K562 (cell line): Measurements from ENCODE around the gene C11orf54. TPM values are rescaled to one million over a fixed set of nuclear protein-coding genes. Genes with fewer than 3 reads are reported as not detected.
A peak's percentile ranks its signal among the peaks of the same experiment; 100 is the strongest.

ENCODE experiments used
- ARID2 ChIP-seq: fragments of 450-650 bp; IDR thresholded peaks from 2 replicates; pipeline ENCODE4 v1.6.1; 2017; ENCODE audit warnings: antibody characterized with exemption, mild to moderate bottlenecking
- CHD2 ChIP-seq: IDR thresholded peaks from 2 replicates; pipeline ENCODE4 v1.6.1; 2011; ENCODE audit warnings: low read depth, low read length
- HMGXB4 ChIP-seq: sonication (generic); formaldehyde crosslinking; IDR thresholded peaks from 2 replicates; pipeline ENCODE4 v1.8.1; 2023; ENCODE audit warnings: mild to moderate bottlenecking, missing genetic modification reagents
- HNRNPUL1 ChIP-seq: fragments of 200-400 bp; formaldehyde crosslinking; IDR thresholded peaks from 2 replicates; pipeline ENCODE4 v1.6.1; 2017; ENCODE audit warnings: low read length
- NCOA2 ChIP-seq, 2 experiments: fragments of 450-650 bp; IDR thresholded peaks; 2 replicates each; pipeline ENCODE4 v1.6.1; 2018; ENCODE audit warnings: mild to moderate bottlenecking in 2 of 2, moderate library complexity in 1 of 2; ENCODE audit not compliant: partially characterized antibody in 2 of 2
- POLR2B ChIP-seq: fragments of 450-650 bp; IDR thresholded peaks from 2 replicates; pipeline ENCODE4 v1.6.1; 2018; ENCODE audit warnings: low read depth; ENCODE audit not compliant: partially characterized antibody
- SUPT5H ChIP-seq: fragments of 450-650 bp; IDR thresholded peaks from 2 replicates; pipeline ENCODE4 v1.6.1; 2016
- ZNF239 ChIP-seq: fragments of 250-450 bp; sonication (Bioruptor Pico); IDR thresholded peaks from 2 replicates; pipeline ENCODE4 v1.4.0; 2020; ENCODE audit warnings: mild to moderate bottlenecking
- polyA plus RNA-seq, 8 experiments: library from polyadenylated mRNA; depleted of rRNA in 4 of 8; stranded (reverse) in 5 of 8; unstranded in 3 of 8; fragments of >200 nt; fragmentation: Nextera tagmentation in 2 of 8; fragmentation: Illumina TruSeq in 1 of 8; extraction: Ambion mirVana in 2 of 8; extraction: Trizol in 1 of 8; gene quantifications; 2 replicates each; pipeline versions ENCODE4 v1.2.1 to v1.2.3, GENCODE V29; 2011 to 2014; ENCODE audit warnings: inconsistent platforms in 1 of 8, missing spikeins in 1 of 8
- total RNA-seq, 7 experiments: library from RNA; depleted of rRNA in 6 of 7; stranded (reverse); fragments of >200 nt in 6 of 7; fragmentation: Illumina TruSeq in 2 of 7; extraction: Trizol in 2 of 7; gene quantifications; 2 replicates each; pipeline versions ENCODE4 v1.2.1 to v1.2.3, GENCODE V29; 2011 to 2021; ENCODE audit warnings: low replicate concordance in 1 of 7
- TF ChIP-seq, protein P1 (sequence below): fragments of 250-450 bp; sonication (Bioruptor Pico); IDR thresholded peaks from 2 replicates; pipeline ENCODE4 v1.5.0; 2021; ENCODE audit warnings: mild to moderate bottlenecking, borderline replicate concordance

The C11orf54 gene
- total and polyA plus RNA-seq, 9 of the 15 experiments (the other 6 are each of a cell fraction or from before 2014, with no cell fraction given) = 13.4 to 33.0 (median 23.1) TPM

DNA sequence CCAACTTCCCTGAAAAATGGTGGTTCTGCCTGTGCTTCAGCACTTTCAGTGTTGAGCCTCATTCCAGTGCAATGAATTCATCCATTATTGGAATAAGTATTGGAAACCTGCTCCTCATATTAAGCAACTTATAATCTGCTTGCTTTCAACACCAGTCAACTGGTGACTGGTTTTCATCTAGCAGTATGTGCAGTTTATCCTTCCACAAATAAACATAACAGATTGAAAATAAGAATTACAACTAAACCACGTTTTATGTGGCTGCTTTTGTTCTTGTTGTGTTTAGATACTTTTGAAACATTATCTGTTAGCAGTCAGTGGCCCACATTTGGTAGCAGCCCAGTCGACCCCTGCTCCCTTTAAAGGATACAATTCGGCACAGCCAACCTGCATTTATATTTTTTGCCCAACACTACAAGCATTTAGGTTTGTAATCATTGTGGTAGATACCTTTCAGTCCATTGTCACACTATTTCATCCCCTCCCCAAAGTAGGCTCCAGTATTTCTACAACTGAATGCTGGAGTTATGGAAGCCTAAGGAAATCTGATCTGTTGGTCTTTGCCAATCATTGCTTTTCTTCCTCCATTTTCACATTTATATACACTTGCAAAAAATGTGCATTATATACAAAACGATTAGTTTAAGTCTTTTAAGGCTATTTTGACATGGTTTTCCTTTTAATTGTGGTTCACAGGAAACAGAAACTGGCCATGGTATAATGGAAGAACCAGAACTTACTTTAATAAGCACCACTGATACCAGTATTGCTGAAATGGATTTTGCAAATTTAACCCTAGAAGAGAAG, 13.3 kb upstream of the C11orf54 start (continued):
- TF ChIP-seq ARID2 (no peak), POLR2B (peak; percentile 16), HNRNPUL1 (no peak), NCOA2 (IDR thresholded peaks at IDR 0.05; ENCODE audit: partially characterized antibody in 2 of 2) (no peak), CHD2 (peak; percentile 57; the same call in 1 of the 2 replicates), ZNF239 (CRISPR knock-in tag) (no peak), HMGXB4 (CRISPR knock-in tag) (no peak), SUPT5H (no peak; the same call in 1 of the 2 replicates)
- TF ChIP-seq, protein P1, sequence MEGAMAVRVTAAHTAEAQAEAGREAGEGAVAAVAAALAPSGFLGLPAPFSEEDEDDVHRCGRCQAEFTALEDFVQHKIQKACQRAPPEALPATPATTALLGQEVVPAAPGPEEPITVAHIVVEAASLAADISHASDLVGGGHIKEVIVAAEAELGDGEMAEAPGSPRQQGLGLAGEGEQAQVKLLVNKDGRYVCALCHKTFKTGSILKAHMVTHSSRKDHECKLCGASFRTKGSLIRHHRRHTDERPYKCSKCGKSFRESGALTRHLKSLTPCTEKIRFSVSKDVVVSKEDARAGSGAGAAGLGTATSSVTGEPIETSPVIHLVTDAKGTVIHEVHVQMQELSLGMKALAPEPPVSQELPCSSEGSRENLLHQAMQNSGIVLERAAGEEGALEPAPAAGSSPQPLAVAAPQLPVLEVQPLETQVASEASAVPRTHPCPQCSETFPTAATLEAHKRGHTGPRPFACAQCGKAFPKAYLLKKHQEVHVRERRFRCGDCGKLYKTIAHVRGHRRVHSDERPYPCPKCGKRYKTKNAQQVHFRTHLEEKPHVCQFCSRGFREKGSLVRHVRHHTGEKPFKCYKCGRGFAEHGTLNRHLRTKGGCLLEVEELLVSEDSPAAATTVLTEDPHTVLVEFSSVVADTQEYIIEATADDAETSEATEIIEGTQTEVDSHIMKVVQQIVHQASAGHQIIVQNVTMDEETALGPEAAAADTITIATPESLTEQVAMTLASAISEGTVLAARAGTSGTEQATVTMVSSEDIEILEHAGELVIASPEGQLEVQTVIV (CRISPR knock-in tag) = no peak
